HG02840 (cell line): ENCODE measurements around the gene MED25.
"Not testable (repeated sequence)": the region's sequence is repeated elsewhere in the genome, so short reads cannot be mapped to it uniquely, and the experiment has no call there.

Experiments used
- ATAC-seq: cut with Tn5 transposase; IDR thresholded peaks from one replicate; pipeline ENCODE4 v1.9.1; 2021; ENCODE audit warnings: mild to moderate bottlenecking, moderate library complexity, moderate number of reproducible peaks; ENCODE audit not compliant: unreplicated experiment, low FRiP score

The MED25 gene

DNA sequence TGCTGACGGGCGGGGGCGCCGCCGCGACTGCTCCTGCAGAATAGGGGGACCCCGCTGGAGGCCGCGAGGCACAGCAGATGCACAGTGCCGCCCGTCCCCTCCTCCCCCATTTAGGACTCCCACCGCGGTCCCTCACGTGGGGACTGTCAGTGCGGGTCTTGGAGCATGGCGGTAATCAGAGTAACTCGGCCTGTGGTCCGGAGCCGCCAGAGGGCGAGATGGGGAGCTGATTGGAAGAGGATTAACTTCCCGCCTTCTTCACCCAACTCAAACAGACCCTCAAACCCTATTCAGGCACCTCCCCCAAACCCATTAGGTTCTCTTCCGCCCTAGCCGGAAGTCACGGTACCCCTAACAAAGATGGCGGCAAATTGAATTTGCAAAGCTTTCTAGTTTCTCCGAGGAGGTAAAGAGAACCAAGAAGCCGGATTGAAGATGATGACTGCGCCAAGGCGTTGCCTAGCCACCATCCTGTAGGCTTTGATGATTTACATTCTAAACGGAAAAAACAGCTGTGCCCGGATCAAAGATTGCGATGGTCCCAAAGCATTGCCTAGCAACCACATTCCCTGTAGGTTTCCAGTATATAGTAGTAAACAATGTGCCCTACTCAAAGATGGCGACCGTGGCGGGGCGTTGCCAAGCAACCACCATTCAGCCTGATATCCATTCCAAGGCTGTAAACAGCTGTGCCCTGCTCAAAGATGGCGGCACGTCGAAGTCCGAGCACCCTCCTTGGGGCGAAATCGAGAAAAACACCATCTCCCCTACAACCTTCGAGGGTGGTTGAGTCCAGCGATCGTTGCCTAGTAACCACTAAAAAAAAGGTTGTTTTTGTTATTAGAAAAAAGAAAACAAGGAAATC lies 4.9 kb upstream of the MED25 start, which contains the start of gene FUZ:
Gene FUZ, minus strand, starts transcription at position 296 of the 865 bp plus-strand sequence. Its CDS starts 186 bp downstream, at position 110.
- peak; percentile 53 for ATAC-seq

DNA sequence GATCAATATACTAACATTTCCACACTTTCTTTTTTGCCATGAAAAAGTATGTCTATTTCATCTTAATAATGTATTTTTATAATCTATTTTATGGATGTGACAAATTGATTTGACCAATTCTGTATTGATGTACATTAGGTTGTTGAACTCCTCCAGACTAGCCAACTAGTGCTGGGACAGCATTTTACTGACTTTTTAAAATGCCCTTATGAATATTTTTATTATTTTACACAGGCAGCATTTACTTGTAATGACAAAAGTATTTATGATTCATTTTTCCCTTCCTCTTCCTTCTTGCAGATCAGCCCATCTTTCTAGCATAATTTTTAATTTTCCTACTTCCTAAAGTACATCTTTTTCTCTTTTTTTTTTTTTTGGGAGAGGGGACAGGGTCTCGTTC lies 4.1 kb upstream of the MED25 start:
- ATAC-seq = no peak

DNA sequence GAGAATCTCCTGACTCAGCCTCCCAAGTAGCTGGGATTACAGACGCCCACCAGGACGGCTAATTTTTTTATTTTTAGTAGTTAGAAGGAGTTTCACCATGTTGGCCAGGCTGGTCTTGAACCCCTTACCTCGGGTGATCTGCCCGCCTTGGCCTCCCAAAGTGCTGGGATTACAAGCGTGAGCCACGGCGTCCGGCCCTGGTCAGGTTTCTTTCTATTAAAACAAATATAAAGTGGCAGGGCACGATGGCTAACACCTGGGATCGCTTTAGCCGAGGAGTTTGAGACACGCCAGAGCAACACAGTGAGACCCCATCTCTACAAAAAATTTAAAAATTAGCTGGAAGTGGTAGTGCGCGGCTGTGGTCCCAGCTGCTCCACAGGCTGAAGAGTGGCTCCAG lies 1.5 kb upstream of the MED25 start:
- no peak for ATAC-seq

DNA sequence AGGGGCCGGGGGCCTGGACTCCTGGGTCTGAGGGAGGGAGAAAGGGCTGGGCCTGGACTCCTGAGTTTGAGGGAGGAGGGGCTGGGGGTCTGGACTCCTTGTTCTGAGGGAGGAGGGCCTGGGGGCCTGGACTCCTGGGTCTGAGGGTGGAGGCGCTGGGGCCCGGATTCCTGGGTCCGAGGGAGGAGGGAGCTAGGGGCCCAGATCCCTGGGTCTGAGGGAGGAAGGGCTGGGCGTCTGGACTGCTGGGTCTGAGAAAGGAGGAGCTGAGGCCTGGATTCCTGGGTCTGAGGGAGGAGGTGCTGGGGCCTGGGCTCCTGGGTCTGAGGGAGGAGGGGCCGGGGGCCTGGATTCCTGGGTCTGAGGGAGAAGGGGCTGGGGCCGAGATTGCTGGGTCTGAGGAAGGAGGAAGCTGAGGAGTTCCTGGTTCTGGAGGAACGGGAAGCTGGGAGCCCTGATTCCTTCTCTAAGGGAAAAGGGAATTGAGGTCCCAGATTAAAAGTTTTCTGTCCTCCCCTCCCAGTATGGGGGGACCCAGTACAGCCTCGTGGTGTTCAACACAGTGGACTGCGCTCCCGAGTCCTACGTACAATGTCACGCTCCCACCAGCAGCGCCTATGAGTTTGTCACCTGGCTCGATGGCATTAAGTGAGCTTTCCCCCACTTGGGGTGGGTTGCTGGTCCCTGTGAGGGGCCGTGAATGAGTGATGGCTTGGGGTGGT lies 721 bp downstream of the MED25 start:
- ATAC-seq = no peak

DNA sequence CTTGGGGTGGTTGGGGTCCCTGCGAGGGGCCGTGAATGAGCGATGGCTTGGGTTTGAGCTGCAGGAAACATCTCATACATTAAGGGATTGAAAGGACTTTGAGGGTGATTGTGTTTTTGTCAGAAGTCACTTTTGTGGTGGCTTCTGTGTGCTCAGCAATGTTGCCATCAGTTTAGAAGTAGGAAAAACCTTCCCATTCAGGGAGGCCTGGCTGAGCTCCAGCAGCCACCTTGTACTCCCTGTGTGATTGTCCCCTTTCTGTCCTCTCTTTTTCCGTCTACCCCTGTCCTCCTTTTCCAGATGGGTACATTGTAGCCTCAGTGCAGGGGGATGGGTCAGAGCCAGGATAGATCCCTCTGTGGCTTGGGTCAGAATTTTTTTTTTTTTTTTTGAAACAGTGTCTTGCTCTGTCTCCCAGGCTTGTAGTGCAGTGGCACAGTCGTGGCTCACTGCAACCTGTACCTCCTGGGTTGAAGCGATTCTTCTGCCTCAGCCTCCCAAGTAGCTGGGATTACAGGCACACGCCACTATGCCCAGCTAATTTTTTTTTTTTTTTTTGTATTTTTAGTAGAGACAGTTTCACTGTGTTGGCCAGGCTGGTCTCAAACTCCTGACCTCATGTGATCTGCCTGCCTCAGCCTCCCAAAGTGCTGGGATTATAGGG lies 1.5 kb downstream of the MED25 start:
- ATAC-seq = not testable (repeated sequence)

DNA sequence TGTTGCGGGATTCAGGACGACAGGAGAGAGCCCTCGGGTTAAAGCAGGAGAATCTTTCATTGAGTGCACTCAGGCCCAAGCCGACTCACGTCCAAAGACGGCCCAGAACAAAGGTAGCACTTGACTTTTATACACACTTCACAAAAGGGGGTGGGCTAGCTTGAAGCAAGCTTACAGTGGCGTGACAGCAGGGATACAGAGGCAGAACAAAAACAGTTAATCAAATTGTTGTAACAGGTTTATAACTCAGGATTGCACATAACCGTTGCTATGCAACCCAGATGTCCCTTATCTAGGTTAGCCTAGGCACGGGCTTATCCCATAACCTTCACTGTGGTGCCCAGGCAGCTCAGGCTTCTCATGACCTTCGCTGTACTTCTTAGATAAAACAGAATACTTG lies 2.0 kb downstream of the MED25 start:
- ATAC-seq = no peak

DNA sequence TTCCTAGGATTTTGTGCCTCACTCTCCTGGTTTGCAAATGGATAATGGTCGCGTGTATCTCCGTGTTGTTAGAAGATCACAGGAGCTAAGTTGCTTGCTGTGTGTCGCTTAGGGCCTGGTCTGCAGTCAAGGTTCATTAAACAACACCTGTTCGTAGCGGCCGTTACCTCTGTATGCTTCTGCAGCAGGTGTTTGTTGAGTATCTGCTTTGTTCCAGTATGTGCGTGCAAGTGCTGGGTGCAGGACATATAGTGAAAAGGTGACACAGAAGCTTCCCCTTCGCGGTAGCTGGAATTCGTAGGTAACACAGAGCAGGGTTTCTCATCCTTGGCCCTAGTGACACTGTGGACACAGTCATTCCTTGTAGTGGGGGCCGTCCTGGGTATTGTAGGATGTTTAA lies 5.4 kb downstream of the MED25 start:
- no peak for ATAC-seq

DNA sequence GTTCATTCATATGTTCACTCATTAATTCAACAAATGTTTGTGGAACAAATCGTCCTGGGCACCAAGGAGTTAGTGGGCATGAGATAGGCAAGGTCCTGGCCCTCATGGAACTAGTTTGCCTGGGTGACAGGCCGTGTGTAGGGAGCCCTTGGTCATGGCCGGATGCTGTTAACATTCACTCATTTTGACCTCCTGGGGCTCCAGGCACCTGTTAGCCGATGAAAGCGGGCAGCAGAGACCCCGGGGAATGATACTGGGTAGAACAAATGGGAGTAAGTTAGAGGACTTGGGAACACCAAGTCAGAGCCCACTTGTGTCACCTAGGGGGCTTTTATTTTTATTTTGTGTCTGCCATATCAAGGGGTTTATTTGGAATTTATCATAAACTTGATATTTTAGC lies 6.6 kb downstream of the MED25 start:
- ATAC-seq = no peak

DNA sequence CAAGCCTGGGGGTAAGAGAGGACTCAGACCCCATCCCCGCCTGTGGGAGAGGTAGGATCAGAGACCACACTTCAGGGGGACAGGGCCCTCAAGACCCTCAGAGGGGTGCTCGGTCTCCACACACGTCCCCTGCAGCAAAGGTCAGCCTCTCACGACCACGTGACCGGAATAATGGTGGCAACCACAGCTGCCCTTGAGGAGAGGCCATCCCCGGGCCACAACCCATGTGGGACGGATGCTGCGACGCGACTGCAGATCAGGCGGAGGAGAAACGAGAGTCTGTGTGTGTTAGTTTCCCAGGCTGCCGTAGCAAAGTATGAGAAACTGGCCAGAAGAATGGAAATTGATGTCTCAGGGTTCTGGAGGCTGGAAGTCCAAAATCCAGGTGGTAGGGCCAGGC lies 8.9 kb downstream of the MED25 start:
- ATAC-seq = no peak

DNA sequence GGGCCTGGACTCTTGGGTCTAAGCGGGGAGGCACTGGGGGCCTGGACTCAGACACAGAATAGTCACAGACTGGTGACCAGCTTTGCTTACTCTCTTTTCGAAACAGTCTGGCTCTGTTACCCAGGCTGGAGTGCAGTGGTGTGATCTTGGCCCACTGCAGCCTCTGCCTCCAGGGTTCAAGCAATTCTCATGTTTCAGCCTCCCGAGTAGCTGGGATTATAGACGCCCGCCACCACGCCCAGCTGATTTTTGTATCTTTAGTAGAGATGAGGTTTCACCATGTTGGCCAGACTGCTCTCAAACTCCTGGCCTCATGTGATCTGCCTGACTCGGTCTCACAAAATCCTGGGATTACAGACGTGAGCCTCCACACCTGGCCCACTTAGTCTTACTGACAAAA lies 11.1 kb downstream of the MED25 start:
- no peak for ATAC-seq

DNA sequence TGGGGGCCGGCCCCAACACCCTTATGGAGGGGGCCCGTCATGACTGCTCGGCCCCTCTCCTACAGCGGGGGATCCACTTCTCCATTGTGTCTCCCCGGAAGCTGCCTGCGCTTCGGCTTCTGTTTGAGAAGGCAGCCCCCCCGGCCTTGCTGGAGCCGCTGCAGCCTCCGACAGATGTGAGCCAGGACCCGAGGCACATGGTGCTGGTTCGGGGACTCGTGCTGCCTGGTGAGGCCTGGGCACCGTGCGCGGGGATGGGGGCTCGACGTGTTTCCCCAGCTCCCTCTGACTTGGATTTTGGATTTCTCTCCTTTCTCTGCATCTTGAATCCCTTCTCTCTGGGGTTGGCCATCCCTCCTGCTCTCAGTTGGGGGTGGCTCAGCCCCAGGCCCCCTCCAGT lies 11.6 kb downstream of the MED25 start:
- ATAC-seq = no peak

DNA sequence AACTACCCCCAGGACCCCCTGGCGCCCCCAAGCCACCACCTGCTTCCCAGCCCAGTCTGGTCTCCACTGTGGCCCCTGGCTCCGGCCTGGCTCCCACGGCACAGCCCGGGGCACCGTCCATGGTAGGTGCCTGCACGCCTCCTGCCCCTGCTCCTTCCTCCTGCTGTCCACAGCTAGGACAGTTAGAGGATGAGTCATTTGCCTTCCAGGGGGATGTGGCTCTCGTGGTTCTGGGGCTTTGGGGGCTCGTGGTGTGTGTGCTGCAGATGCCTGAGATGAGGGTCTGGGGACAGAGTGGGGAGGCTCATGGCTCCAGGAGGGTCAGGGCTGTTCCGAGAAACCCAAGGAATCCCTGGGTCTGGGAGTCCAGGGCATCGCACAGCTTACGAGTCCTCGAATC lies 12.7 kb downstream of the MED25 start:
- ATAC-seq = no peak

DNA sequence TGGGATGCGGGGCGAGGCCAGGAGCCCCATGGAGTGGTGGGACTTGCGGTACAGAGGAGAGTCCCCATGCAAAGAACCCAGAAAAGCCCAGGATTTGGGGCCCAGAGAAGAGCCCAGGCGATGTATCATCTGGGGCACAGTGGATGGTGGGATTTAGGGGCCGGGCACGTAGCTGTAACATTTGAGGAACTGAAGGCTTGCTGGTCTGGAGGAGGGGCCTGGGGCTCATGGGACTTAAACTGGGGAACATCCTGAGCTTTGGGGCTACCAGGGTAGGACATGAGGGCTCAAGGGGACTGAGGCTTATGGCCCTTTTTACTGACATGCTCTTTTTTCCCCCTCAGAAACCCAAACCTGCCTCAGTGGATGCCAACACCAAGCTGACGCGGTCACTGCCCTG lies 13.5 kb downstream of the MED25 start:
- ATAC-seq = no peak

DNA sequence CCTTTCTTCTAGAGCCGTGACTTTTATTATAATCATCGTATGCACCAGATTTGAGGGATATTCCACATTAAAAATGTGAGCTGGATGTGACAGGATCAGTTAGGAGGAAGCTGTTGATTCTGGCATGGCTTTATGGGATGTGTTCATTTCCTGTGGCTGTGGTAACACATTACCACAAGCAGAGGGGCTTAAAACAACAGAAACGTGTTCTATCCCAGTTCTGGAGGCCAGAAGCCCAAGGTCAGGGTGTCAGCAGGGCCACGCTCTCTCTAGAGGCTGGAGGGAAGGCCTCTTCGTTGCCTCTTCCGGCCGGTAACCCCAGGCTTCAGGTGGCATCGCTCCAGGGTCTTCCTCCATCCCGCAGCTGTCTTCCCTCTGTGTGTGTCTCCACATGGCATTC lies 14.5 kb downstream of the MED25 start:
- ATAC-seq = no peak

DNA sequence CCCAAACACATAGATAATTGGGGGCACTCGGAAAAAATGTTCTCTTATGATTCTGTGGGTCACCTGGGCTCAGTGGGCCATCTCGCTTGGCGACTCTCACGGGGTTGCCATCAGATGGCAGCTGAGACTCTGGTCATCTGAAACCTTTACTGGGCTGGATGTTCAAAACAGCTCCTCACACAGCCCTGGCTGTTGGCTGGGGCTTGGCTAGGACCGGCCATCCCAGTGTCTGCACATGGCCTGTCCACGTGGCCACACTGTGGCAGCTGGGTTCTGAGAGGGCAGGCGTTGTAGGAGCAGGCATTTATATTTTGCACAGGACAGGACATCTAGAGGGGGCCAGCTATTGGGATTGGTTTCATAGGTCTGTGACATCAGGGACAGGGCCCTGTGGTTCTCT lies 15.5 kb downstream of the MED25 start:
- no peak for ATAC-seq

DNA sequence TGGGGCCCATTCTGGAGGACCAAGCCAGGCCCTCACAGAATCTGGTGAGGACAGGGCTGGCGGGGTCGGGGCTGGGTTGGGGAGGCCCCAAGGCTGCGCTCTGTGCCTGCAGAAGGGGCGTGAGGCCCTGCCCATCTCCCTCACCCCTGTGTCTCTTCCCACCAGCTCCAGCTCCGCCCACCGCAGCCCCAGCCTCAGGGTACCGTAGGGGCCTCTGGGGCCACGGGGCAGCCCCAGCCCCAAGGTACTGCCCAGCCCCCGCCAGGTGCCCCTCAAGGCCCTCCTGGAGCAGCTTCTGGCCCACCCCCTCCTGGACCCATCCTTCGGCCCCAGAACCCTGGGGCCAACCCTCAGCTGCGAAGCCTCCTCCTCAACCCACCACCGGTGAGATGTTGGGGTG lies 17.5 kb downstream of the MED25 start:
- ATAC-seq = no peak

DNA sequence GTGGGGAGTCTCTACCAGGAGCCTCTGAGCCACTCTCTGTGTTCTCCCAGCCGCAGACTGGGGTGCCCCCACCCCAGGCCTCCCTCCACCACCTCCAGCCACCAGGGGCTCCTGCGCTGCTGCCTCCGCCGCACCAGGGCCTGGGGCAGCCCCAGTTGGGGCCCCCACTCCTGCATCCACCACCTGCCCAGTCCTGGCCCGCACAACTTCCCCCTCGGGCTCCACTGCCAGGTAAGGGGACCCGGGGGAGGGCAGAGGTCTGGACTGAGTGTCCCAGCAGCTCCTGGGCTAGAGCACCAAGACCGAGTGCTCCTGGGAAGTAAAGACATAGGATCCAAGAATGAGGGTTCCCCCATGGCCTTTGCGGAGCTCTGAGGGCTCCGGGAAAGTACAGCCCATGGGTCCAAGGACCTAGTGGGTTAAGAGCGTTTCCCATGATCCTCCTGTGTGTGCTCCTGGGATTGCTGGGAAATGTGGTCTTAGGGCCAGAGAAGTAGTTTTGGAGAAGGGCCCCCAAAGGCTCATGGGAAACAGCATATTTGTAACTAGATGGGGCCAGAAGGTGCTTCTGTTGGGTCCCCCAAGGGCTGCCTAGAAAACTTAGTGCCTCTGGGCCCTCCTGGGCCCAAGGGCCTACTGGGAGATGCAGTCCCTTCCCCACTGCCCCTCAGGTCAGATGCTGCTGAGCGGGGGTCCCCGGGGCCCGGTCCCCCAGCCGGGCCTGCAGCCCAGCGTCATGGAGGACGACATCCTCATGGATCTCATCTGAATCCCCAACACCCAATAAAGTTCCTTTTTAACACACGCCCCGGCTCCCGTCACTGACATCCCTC lies 18.3 kb downstream of the MED25 start:
- no peak for ATAC-seq

DNA sequence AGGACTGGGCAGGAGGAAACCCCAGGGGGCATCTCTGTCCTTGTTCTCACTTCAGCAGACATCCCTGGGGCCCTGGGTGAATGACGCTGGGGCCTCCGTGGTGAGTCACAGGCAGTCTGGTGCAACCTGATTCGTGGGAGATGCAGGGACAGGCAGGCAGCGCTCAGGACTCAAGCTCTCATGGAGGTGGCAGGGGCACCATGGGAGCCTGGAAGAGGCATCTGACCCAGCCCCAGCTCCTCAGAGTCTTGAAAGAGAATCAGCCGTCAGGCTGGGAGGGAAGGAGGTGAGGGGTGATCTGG lies 18.9 kb downstream of the MED25 start:
- ATAC-seq = no peak

DNA sequence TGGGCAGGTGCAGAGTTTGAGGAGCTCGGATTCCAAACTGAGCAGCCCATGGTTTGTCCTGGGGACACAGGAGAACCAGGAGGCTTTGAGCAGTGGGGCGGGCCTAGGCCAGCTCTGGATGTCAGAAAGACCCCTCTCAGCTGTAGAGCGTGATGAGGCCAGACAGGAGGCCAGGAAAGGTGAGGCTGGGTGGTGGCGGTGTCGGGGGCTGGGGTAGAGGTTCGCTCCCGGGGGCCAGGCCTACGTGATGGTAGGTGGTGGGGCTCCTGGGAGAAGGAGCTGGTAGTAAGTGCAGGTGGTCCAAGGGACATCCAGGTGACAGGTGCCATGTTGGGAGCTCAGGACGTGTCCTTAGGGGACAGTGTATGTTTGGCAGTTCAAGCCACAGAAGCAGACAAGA lies 19.3 kb downstream of the MED25 start:
- ATAC-seq = no peak

DNA sequence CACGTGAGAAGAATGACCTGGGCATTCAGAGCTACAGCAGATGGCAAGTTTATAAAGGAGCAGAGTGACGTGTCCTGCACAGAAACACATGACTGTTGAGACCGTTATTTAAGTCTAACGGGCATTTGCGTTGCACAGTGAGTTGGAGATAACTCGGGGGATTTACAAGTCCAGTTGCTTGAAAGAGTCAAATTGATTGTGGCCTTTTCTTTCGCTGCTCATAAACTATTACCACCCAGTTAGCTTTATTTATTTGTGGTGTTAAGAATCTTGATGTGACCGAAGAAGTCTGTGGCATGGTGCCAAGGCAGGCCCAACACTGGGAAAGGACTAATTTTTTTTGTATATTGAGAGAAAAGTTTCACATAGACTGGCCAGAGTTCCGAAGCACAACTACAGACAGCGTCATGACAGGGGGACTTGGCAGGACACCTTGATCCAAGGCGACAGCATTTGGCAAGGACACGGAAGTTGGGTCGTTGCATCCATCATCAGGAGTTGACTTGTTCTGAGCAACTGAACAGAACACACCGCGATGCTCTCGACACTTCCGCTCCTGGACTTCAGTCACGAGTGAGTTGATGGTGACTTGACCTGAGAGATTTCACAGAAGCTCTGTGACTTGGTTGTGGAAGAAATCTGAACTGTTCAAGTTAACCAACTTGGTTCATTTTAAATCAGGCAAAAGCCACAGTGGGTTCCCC lies 20.9 kb downstream of the MED25 start:
- no peak for ATAC-seq
